Measurements from ENCODE around the gene KIF26B. TPM values are rescaled to one million over a fixed set of nuclear protein-coding genes. Genes with fewer than 3 reads are reported as not detected.

Gene KIF26B
- total RNA-seq, 1 donor from 2014 or later = 0.13 TPM

- no peak for DNase-seq (ENCODE audit: low spot score)
- H3K27me3 Mint-ChIP-seq (ENCODE audit: insufficient read depth) = no peaks in the 10 kb centered on the region
Observed at GRCh38 chr1:245648749-245649522, 494.2 kb downstream of the KIF26B start.

GRCh38 chr1:245649666-245650065, 494.9 kb downstream of the KIF26B start:
- no peak for DNase-seq (ENCODE audit: low spot score)
- intact Hi-C loops (cut with micrococcal nuclease) = no loop called here
- Mint-ChIP-seq H3K4me1 (ENCODE audit: low read depth) (no peaks in the 10 kb centered on the region), H3K27me3 (ENCODE audit: insufficient read depth) (no peaks in the 10 kb centered on the region), H3K4me3 (no peak overlapping the region), H3K36me3 (ENCODE audit: low read depth) (no peaks in the 10 kb centered on the region), H3K9me3 (peaks cover 7% of the 10 kb centered on the region), H3K27ac (no peak overlapping the region)

More at GRCh38 chr1:245648749-245649522, 494.2 kb downstream of the KIF26B start:
- Mint-ChIP-seq H3K27ac (no peak overlapping the region), H3K9me3 (peaks cover 12% of the 10 kb centered on the region), H3K36me3 (ENCODE audit: low read depth) (no peaks in the 10 kb centered on the region), H3K4me1 (ENCODE audit: low read depth) (no peaks in the 10 kb centered on the region), H3K4me3 (no peak overlapping the region)
- intact Hi-C loops (cut with micrococcal nuclease) = no loop called here

- H3K9me3 Mint-ChIP-seq = peaks cover 2% of the 10 kb centered on the region
- DNase-seq (ENCODE audit: low spot score) = no peak
- intact Hi-C loops (cut with micrococcal nuclease) = no loop called here
- no peak overlapping the region for H3K27ac Mint-ChIP-seq
- no peaks in the 10 kb centered on the region for H3K27me3 Mint-ChIP-seq (ENCODE audit: insufficient read depth)
- no peak overlapping the region for H3K4me3 Mint-ChIP-seq
- H3K4me1 Mint-ChIP-seq (ENCODE audit: low read depth) = no peaks in the 10 kb centered on the region
- H3K36me3 Mint-ChIP-seq (ENCODE audit: low read depth) = no peaks in the 10 kb centered on the region
Observed at GRCh38 chr1:245650441-245650960, 495.7 kb downstream of the KIF26B start.

- Mint-ChIP-seq H3K4me1 (ENCODE audit: low read depth) (no peaks in the 10 kb centered on the region), H3K9me3 (no peaks in the 10 kb centered on the region), H3K27me3 (ENCODE audit: insufficient read depth) (no peaks in the 10 kb centered on the region), H3K36me3 (ENCODE audit: low read depth) (no peaks in the 10 kb centered on the region), H3K27ac (no peak overlapping the region), H3K4me3 (no peak overlapping the region)
- DNase-seq (ENCODE audit: low spot score) = no peak
- intact Hi-C loops (cut with micrococcal nuclease) = no loop called here
Observed at GRCh38 chr1:245651093-245651492, 496.3 kb downstream of the KIF26B start.

- no peak for DNase-seq (ENCODE audit: low spot score)
- no peaks in the 10 kb centered on the region for H3K27me3 Mint-ChIP-seq (ENCODE audit: insufficient read depth)
- intact Hi-C loops (cut with micrococcal nuclease) = no loop called here
Observed at GRCh38 chr1:245652116-245652515, 497.3 kb downstream of the KIF26B start.

GRCh38 chr1:245652660-245653427, 498.1 kb downstream of the KIF26B start:
- H3K27me3 Mint-ChIP-seq (ENCODE audit: insufficient read depth) = no peaks in the 10 kb centered on the region
- no peak for DNase-seq (ENCODE audit: low spot score)
- no peaks in the 10 kb centered on the region for H3K4me1 Mint-ChIP-seq (ENCODE audit: low read depth)
- no peaks in the 10 kb centered on the region for H3K9me3 Mint-ChIP-seq
- H3K4me3 Mint-ChIP-seq = no peak overlapping the region
- no peaks in the 10 kb centered on the region for H3K36me3 Mint-ChIP-seq (ENCODE audit: low read depth)
- no peak overlapping the region for H3K27ac Mint-ChIP-seq
- intact Hi-C loops (cut with micrococcal nuclease) = no loop called here

More at GRCh38 chr1:245652116-245652515, 497.3 kb downstream of the KIF26B start:
- Mint-ChIP-seq H3K4me3 (no peak overlapping the region), H3K36me3 (ENCODE audit: low read depth) (no peaks in the 10 kb centered on the region), H3K9me3 (no peaks in the 10 kb centered on the region), H3K27ac (no peak overlapping the region), H3K4me1 (ENCODE audit: low read depth) (no peaks in the 10 kb centered on the region)

- H3K9me3 Mint-ChIP-seq = no peaks in the 10 kb centered on the region
- no peak overlapping the region for H3K4me3 Mint-ChIP-seq
- intact Hi-C loops (cut with micrococcal nuclease) = no loop called here
- DNase-seq (ENCODE audit: low spot score) = no peak
- no peak overlapping the region for H3K27ac Mint-ChIP-seq
- H3K4me1 Mint-ChIP-seq (ENCODE audit: low read depth) = no peaks in the 10 kb centered on the region
- no peaks in the 10 kb centered on the region for H3K36me3 Mint-ChIP-seq (ENCODE audit: low read depth)
- H3K27me3 Mint-ChIP-seq (ENCODE audit: insufficient read depth) = no peaks in the 10 kb centered on the region
Observed at GRCh38 chr1:245654460-245655050, 499.8 kb downstream of the KIF26B start.

- H3K4me1 Mint-ChIP-seq (ENCODE audit: low read depth) = no peaks in the 10 kb centered on the region
- DNase-seq (ENCODE audit: low spot score) = no peak
- no peaks in the 10 kb centered on the region for H3K36me3 Mint-ChIP-seq (ENCODE audit: low read depth)
- H3K4me3 Mint-ChIP-seq = no peak overlapping the region
- H3K9me3 Mint-ChIP-seq = no peaks in the 10 kb centered on the region
- H3K27ac Mint-ChIP-seq = no peak overlapping the region
- H3K27me3 Mint-ChIP-seq (ENCODE audit: insufficient read depth) = no peaks in the 10 kb centered on the region
- intact Hi-C loops (cut with micrococcal nuclease) = no loop called here
Observed at GRCh38 chr1:245656189-245656717, 501.5 kb downstream of the KIF26B start.

GRCh38 chr1:245657371-245657770, 502.6 kb downstream of the KIF26B start:
- no peaks in the 10 kb centered on the region for H3K36me3 Mint-ChIP-seq (ENCODE audit: low read depth)
- intact Hi-C loops (cut with micrococcal nuclease) = no loop called here
- H3K27ac Mint-ChIP-seq = no peak overlapping the region
- H3K27me3 Mint-ChIP-seq (ENCODE audit: insufficient read depth) = no peaks in the 10 kb centered on the region
- no peak for DNase-seq (ENCODE audit: low spot score)
- no peaks in the 10 kb centered on the region for H3K9me3 Mint-ChIP-seq
- H3K4me3 Mint-ChIP-seq = no peak overlapping the region
- H3K4me1 Mint-ChIP-seq (ENCODE audit: low read depth) = no peaks in the 10 kb centered on the region

GRCh38 chr1:245663373-245663772, 508.6 kb downstream of the KIF26B start:
- no peaks in the 10 kb centered on the region for H3K4me1 Mint-ChIP-seq (ENCODE audit: low read depth)
- no peaks in the 10 kb centered on the region for H3K36me3 Mint-ChIP-seq (ENCODE audit: low read depth)
- no peak overlapping the region for H3K27ac Mint-ChIP-seq
- H3K27me3 Mint-ChIP-seq (ENCODE audit: insufficient read depth) = no peaks in the 10 kb centered on the region
- H3K4me3 Mint-ChIP-seq = no peak overlapping the region
- H3K9me3 Mint-ChIP-seq = no peaks in the 10 kb centered on the region
- no peak for DNase-seq (ENCODE audit: low spot score)
- intact Hi-C loops (cut with micrococcal nuclease) = no loop called here

- Mint-ChIP-seq H3K27me3 (ENCODE audit: insufficient read depth) (no peaks in the 10 kb centered on the region), H3K36me3 (ENCODE audit: low read depth) (no peaks in the 10 kb centered on the region), H3K4me1 (ENCODE audit: low read depth) (no peaks in the 10 kb centered on the region), H3K9me3 (no peaks in the 10 kb centered on the region), H3K4me3 (no peak overlapping the region), H3K27ac (no peak overlapping the region)
- intact Hi-C loops (cut with micrococcal nuclease) = no loop called here
- no peak for DNase-seq (ENCODE audit: low spot score)
Observed at GRCh38 chr1:245663841-245664240, 509.1 kb downstream of the KIF26B start.

GRCh38 chr1:245666412-245666811, 511.6 kb downstream of the KIF26B start:
- H3K27ac Mint-ChIP-seq = no peak overlapping the region
- DNase-seq (ENCODE audit: low spot score) = no peak
- no peaks in the 10 kb centered on the region for H3K27me3 Mint-ChIP-seq (ENCODE audit: insufficient read depth)
- H3K9me3 Mint-ChIP-seq = no peaks in the 10 kb centered on the region
- H3K36me3 Mint-ChIP-seq (ENCODE audit: low read depth) = no peaks in the 10 kb centered on the region
- intact Hi-C loops (cut with micrococcal nuclease) = no loop called here
- H3K4me3 Mint-ChIP-seq = no peak overlapping the region
- no peaks in the 10 kb centered on the region for H3K4me1 Mint-ChIP-seq (ENCODE audit: low read depth)

GRCh38 chr1:245671349-245671748, 516.6 kb downstream of the KIF26B start:
- Mint-ChIP-seq H3K27ac (no peak overlapping the region), H3K4me3 (no peak overlapping the region), H3K4me1 (ENCODE audit: low read depth) (no peaks in the 10 kb centered on the region), H3K36me3 (ENCODE audit: low read depth) (no peaks in the 10 kb centered on the region), H3K9me3 (no peaks in the 10 kb centered on the region), H3K27me3 (ENCODE audit: insufficient read depth) (no peaks in the 10 kb centered on the region)
- no peak for DNase-seq (ENCODE audit: low spot score)
- intact Hi-C loops (cut with micrococcal nuclease) = no loop called here
